ENCODE results near the gene TRAPPC11. TPM values are rescaled to one million over a fixed set of nuclear protein-coding genes. Genes with fewer than 3 reads are reported as not detected.

Gene TRAPPC11
- 31.6 TPM for total RNA-seq
- long read RNA-seq, partial matches to known transcripts = 3 of 8 reads
- long read RNA-seq, other reads (novel, unspliced or antisense) = 5 of 8 reads

DNA sequence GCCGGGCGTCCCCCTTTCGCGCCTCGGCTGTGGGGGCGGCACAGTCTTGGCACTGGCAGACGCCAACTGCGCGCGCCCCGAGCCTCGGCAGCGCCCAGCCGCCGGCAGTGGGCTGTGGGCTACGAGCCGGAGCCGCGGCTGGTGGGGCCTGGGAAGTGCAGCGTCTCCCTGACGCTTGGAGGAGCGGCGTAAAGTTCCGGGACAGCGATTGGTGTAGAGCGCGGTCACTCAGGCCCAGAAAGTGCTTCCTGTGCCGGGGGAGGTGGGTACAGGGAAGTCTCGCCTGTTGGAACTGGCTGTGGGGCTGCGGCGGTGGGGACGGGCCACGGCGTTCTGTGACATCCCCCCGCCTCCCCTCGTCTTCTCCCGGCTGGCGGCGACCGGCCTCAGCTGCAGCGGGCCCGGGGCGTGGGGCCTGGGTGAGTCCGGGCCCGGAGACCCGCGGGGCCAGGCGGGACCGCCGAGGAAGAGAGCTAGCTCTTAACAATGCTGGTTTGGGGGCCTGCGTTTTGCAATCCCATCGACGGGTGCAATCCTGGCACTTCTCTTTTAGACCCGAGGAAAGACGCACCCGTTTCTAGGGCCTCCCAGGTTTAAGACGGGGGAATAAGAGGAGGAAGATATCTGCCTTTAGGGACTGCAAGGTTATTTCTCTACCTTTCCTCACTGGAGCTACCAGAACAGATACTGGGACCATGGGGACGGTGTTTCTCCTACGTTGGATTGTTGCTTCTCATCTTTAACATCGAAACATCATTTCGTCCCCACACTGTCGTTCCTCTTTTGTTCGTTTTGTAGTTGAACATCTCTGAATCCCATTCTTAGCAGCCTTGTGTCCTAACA, at the start of gene TRAPPC11, which contains the start of gene RWDD4:
Gene TRAPPC11, plus strand, starts transcription at position 265 of the 843 bp plus-strand sequence. CDS start 4,575 bp downstream, outside the sequence.
Gene RWDD4, minus strand, starts transcription at position 157 of the 843 bp plus-strand sequence. CDS start 233 bp downstream, outside the sequence.
- peak; percentile 99 for DNase-seq (ENCODE audit: low spot score)

DNA sequence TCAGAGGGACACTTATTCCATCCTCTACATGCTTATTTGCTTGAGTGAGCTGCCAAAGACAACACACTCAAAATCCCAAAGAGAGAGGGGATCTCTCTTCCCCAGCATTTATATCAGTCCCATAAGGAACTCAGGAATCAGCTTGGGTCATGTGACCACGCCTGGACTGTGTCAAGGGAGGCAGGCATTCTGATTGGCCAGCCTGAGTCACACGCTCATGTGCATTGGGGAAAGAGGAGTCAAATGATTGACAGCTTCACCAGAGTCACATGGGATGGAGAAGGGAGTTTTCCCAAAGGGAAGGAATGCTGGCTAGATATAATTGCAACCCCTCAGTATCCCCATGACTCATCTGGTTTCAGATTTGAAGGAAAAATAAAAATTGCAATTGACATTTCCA, 49.1 kb upstream of the TRAPPC11 start:
- DNase-seq (ENCODE audit: low spot score) = no peak

DNA sequence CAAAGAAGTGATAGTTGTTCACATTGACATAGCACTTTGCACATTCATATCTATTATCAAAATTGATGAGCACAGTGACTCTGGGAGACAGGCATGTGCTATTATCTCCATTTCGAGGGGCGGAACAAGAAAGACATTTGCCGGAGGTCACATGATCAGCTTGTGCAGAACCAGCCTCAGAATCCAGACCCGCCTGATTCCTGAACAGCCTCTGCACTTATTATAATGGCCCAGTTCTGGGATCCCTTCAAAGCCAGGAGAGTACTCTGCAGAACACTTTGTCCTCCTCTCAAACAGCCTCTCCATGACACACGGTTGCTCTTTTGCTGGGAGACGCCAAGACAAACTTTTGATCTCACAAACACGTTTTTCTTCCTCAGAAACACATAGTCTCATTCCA, 48.5 kb upstream of the TRAPPC11 start:
- no peak for DNase-seq (ENCODE audit: low spot score)

DNA sequence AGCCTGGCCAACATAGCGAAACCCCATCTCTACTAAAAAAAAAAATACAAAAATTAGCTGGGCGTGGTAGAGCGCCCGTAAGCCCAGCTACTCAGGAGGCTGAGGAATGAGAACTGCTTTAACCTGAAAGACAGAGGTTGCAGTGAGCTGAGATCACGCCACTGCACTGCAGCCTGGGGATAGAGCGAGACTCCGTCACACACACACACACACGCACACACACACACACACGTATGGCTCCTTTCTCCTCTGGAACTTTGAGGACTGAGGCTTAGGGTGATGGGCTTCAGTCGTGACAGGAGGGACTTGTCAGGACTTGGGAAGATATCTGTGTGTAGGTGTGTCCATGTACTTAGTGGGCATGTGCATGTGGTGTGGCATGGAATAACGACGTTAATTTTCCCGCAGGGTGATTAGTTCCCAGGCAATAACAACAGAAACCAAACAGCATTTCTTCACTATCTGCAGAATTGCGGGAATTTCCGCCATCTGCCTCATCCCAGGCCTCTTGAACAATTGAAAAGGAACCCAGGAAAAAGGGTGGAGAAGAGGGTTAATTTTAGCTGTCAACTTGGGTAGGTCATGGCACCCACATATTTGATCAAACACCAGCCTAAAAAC, 47.8 kb upstream of the TRAPPC11 start:
- no peak for DNase-seq (ENCODE audit: low spot score)

DNA sequence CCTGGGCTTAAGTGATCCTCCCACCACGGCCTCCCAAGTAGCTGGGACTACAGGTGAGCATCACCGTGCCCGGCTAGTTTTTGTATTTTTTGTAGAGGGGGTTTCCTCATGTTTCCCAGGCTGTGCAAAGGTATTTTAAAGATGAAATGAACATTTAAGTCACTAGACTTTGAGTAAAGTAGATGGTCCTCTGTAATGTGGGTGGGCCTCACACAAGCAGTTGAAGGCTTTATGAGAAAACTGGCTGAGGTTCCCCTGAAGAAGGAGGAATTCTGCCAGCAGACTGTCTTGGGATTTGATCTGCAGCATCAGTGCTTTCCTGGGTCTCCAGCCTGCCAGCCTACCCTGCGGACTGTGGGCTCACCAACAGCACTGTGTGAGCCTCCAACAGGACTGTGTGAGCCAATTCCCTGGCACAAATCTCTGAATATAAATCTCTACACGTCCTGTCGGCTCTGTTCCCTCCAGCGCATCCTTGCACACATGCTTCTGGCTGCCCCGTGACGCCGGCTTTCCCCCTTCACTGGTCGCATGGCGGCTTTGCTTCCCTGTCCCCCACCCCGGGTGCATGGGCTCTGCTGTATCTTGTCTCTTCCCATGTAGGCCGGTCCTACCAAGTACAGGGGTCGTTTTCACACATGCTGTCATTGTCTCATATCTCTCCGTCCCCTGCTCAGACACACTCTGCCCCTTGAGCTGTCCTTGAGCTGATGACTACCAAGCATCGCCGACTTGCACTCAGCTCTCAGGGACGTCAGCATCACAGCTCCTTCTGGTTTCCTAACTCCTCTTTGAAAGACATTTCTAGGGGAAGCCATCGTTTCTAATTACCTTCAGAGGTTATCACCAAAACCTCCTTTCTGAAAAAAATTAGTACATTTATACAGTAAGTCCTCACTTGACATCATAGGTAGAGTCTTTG, 46.5 kb upstream of the TRAPPC11 start:
- no peak for DNase-seq (ENCODE audit: low spot score)

DNA sequence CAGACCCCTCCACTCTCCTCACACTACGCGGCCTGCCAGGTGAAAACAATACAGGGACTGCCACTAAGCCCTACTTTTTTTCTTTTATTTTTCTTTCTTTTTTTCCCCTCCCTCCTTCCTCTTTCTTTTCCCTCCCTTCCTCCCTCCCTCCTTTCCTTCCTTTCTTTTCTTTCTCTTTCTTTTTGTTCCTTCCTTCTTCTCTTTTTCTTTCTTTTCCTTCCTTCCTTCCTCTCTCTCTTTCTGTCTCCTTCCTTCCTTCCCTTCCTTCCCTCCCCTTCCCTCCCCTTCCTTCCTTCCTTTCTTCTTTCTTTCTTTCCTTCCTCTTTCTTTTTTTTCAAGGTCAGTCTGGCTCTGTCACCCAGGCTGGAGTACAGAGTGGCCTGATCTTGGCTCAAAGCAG, 42.0 kb upstream of the TRAPPC11 start:
- DNase-seq (ENCODE audit: low spot score) = no peak

DNA sequence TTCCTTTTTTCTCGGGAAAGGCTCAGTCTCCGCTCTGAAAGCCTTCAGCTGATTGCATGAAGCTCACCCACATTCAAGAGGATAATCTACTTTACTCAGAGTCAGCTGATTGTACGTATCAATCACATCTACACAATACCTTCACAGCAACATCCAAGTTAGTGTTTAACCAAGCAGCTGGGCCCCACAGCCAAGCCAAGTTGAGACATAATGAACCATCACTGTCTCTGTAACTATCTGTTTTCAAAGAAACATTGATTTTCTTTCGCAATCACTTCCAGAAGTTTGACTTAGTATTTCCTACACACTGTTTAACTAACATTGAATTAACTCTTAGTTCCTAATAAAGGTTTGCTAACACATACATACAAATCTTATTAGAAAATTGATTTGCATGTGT, 40.4 kb upstream of the TRAPPC11 start:
- no peak for DNase-seq (ENCODE audit: low spot score)

DNA sequence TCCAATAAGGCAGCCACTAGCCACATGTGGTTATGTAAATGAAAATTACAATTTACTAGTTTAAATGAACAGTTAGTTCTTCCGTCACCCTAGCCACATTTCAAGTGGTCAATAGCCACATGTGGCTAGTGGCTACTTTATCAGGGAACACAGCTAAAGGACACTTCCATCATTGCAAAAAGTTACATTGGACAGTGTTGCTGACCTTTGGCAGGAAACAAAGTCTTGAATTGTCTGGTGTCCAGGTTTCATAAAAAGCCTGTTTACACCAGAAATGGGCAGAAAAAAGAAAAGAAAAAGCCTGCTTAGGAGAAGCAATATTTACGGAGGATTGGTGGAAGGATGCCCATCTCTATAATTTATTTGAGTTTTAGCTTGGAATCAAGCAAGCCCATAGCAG, 38.7 kb upstream of the TRAPPC11 start:
- DNase-seq (ENCODE audit: low spot score) = no peak

DNA sequence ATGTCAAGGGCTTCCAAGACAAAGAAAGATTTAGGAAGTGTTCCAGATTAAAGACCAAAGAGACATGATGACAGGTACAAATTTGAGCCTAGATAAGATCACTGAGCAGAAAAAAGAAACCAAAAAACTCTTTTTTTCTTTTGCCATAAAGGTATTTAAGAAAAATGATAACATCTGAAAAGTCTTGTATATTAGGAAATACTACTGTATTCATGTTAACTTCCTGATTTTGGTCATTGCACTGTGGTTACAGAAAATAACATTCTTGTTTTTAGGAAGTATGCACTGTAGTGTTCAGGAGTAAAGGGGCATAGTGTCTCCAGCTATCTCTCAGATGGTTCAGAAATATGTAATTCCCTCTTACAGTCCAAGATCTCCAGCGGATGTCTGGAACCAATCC, 37.2 kb upstream of the TRAPPC11 start:
- DNase-seq (ENCODE audit: low spot score) = no peak

DNA sequence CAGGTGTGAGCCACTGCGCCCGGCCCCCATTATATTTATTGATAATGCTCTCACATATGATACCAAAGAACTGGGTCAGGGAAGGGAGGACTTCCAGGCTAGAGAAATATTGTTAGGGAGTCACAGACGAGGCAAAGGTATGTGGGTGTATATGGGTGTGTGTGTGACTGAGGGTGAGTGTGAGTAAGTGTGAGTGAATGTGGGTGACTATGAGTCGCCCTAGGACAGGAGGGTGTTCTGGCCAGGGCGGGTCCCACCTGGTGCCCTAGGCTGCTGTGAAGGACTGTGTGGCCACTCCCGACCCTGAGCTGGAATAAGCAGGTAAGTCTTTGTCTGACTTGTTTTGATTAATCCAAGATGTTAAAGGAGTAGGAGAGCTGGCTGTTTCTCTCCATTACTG, 34.5 kb upstream of the TRAPPC11 start:
- no peak for DNase-seq (ENCODE audit: low spot score)

DNA sequence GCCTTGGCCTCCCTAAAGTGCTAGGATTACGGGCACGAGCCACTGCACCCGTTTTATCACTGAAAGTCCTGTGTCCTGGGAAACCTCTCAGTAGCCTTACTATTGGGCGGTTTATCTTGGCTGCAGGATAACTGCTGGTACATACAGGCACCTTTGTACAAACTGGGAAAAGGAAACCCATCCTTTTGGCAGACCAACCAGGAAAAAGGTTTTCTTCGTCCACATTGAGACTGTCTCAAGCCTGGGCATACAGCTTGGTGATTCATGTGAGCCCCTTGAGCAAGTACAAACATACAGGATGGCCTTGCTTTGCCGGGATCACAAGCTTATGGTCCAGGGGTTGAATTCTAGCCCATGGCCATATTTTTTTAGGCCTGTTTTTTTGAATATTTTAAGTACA, 32.9 kb upstream of the TRAPPC11 start:
- peak; percentile 41 for DNase-seq (ENCODE audit: low spot score)

DNA sequence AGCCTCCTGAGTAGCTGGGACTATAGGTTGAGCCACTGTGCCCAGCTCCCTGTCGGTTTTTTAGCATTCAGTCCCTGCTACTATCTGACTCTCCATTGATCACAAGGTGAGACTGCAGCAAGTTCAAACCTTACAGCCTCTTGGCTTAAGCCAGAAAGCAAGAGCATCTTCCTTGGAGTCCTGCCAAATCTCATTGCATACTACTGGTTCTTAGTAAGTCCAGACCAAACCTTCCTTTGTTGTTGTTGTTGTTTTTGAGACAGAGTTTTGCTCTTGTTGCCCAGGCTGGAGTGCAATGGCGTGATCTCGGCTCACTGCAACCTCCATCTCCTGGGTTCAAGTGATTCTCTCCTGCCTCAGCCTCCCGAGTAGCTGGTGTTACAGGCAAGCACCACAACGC, 31.8 kb upstream of the TRAPPC11 start:
- DNase-seq (ENCODE audit: low spot score) = peak; percentile 57

DNA sequence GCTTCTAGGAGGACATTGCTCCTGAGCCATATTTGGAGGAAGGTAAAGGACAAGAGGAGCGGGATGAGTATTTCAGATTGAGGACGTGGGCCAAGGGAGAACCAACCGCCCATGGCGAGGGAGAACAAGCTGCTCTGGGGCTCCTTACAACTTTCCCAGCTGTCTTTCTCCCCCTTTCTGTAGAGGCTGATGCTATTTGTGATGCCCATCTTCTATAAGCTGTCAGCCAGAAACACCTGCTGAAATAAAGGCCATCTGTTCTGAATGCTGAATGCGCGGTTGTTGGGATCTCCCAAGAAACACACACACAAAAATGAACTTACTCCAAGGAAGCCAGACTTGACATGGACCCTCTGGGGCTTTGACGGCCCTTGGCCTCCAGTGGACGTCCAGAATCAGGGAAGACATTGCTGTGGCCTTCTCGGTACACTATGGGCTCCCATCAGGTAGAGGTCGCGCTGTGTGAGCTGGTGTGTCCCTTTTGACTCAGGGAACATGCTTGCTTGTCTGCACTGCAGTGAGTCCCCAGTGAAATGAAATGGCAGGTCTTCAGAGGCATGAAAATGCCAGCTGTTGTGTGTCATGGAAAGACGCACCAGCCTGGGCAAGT, 31.0 kb upstream of the TRAPPC11 start:
- DNase-seq (ENCODE audit: low spot score) = peak; percentile 65

DNA sequence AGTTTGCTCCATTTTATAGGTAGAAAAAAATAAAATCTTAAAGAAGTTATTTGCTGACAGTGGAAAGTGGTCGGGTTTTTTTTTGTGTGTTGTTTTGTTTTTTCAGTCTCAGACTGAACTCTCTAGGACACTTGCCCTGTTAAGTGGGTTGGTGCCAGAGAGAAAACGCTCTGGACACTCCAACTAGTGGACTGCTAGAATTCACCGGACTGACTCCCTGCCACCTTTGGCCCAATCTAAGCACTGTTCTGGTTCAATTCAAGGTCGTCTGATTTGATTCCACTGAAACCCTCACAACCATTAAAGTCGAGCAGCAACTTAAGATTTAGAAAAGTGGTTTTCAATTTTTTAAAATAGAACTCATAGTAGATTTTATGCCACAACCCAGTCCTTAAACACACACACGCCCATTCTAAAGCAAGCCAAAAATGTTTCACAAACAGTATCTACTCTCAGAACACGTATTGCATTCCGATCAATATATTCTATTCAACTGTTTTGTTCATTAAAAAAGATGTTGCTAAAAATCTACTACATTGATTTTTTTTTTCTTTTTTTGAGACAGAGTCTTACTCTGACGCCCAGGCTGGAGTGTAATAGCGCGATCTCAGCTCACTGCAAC, 27.4 kb upstream of the TRAPPC11 start:
- peak; percentile 14 for DNase-seq (ENCODE audit: low spot score)

DNA sequence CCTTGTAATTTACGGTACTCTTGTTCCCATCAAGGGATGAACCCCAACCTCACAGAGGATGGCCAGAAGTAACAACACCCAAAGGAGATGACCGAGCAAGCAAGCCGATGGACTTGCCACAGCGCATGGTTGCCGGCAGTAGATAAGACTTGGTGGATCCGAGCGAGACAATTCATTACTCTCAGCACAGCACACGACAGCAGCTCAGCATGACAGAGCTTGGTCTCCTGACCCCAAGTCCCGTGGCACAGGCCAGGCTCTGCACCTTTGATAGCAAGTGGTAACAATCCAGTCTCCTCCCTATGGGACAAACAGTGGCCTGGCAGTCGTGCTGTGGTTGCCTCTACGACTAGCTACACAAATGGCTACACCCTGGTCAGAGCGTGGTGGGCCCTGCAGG, 26.4 kb upstream of the TRAPPC11 start:
- DNase-seq (ENCODE audit: low spot score) = peak; percentile 53

DNA sequence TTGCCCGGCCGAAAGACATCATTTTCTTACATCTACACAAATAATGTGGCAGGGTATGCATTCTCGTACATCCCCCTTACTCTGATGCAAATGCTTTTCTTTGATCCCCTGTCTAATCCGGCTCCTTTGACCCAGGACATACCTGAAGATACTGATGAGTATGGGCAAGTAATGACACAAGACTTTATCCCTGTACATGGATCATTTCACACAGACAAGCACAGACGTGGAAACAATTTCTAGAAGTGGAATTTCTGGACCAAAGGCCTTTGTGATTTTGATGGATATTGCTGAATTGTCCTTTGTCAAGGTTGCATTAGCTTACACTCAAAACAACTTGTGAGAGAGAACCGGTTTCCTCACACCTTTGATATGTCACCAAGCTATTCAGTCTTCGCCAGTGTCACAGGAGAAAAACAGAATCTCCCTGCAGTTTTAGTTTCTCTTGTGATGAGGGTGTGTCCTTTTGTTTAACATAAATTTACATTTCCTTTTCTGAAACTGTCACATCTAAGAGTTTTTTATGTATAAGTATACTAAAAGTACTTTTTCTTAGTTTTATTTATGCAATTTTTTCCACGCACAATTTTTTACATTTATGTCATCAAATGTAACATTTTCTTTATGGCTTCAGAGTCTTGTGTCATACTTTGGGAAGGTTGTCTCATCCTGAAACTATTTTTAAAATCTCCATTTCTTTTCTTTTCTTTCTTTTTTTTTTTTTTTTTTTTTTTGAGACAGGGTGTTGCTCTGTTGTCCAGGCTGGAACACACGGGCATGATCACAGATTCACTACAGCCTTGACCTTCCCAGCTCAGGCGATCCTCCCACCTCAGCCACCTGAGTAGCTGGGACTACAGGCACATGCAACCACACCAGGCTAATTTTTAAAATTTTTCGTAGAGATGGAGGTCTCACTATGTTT, 25.4 kb upstream of the TRAPPC11 start:
- peak; percentile 16 for DNase-seq (ENCODE audit: low spot score)

DNA sequence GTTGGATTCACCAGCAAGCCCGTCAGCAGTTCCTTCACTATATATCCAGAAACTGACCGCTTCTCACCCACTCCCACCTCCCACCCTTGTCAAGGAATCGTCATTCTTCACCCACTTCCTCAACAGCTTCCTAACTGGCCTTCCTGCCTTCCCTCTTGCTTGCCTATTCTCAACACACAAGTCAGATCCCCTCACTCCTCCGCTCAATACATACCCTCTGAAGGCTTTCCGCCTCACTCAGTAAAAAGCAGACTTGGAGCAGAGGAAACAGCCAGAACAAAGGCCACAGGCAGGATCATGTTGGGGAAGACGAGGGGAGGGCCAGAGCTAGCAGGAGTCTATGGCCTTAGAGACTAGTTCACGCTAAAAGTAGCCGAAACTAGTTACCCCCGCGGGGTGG, 23.8 kb upstream of the TRAPPC11 start:
- DNase-seq (ENCODE audit: low spot score) = no peak

DNA sequence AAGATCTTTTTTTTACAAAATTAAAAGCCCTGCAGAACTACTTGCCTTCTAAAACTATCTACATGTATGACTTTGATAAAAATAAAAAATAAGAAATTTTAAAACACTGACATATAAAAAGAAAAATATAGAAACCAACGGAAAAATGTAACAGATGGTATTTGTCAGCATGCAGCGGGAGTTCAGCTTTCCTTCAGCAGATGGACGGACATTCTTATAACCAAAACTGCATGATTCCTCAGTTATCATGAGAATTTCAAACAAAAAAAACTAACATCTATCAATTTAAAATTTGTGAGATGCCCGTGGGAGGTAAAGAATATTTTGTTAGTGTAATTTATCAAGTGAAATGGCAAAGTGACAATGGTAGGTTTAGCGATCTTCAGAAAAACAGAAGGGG, 23.4 kb upstream of the TRAPPC11 start:
- DNase-seq (ENCODE audit: low spot score) = no peak

DNA sequence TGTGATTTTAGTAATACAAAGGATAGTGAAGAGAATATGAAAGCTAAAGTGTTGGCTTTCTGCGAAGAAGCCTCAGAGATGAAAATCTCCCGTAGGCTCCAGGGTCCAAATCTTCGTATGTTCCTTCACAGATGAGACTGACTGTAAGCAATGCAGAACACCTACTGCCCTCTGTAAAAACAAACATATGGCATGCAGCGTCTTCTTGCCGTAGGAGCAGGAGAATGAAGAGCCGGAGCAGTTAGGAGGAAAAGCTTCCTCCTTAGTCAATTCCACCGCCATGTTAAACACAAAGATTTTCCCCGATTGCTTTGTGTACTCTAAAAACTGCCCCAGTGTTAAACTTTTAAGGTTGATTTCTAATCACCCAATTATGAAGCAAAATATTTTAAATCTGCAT, 22.6 kb upstream of the TRAPPC11 start:
- DNase-seq (ENCODE audit: low spot score) = no peak

All from mesenteric fat pad (tissue), 1 donor.